ENCODE data around the gene UGGT2. TPM values are rescaled to one million over a fixed set of nuclear protein-coding genes. Genes with fewer than 3 reads are reported as not detected.

The UGGT2 gene
- total RNA-seq, 4 donors from 2014 or later = 17.5 to 29.9 (median 25.2) TPM

GRCh38 chr13:95754069-95754468, 299.1 kb downstream of the UGGT2 start:
- Histone ChIP-seq H3K9me3 (no peaks in the 10 kb centered on the region), H3K27me3 (no peaks in the 10 kb centered on the region), H3K4me1 (no peaks in the 10 kb centered on the region), H3K36me3 (peaks cover 0 to 5% (median 0%) of the 10 kb centered on the region in 3 donors), H3K27ac (no peak overlapping the region), H3K4me3 (no peak overlapping the region)
- no peak for TF ChIP-seq POLR2A (IDR thresholded peaks at IDR 0.05)
- no peak for TF ChIP-seq CTCF (IDR thresholded peaks at IDR 0.05)
- DNase-seq = no peak

GRCh38 chr13:95752677-95753076, 300.5 kb downstream of the UGGT2 start:
- TF ChIP-seq POLR2A (IDR thresholded peaks at IDR 0.05) = no peak
- no peak for TF ChIP-seq CTCF (IDR thresholded peaks at IDR 0.05)
- Histone ChIP-seq H3K9me3 (no peaks in the 10 kb centered on the region), H3K27me3 (no peaks in the 10 kb centered on the region), H3K27ac (no peak overlapping the region), H3K4me1 (no peaks in the 10 kb centered on the region), H3K4me3 (no peak overlapping the region), H3K36me3 (no peaks in the 10 kb centered on the region)
- no peak for DNase-seq

Small RNA genes lying within 50 kb of the gene (small RNA-seq; reads per million reads assigned to genes)
- gene HMGN1P24 = 0 reads per million in 2 donors

Other genes starting within 250 kb of the UGGT2 start
- gene HS6ST3, start 36.7 kb upstream of the UGGT2 start, total RNA-seq = under 1 TPM in 1 of 4 donors, not detected in 3; 0.09 TPM

Data from Peyer's patch (tissue), 4 donors.